Measurements from ENCODE around the gene RFWD3.

RFWD3 gene

GRCh38 chr16:74651841-74652240, 14.8 kb downstream of the RFWD3 start:
- H4K5ac ChIP-seq (ENCODE audit: low read length): no peak overlapping the region
- WGBS (ENCODE audit: extremely low coverage, insufficient coverage, low lambda C conversion rate): no CpG with 5 or more reads among the region's 2 CpGs
- no peak overlapping the region for H3K27ac ChIP-seq (ENCODE audit: low read depth, low read length)
- peaks cover 30% of the 10 kb centered on the region for H3K79me2 ChIP-seq (ENCODE audit: control insufficient read depth, insufficient read depth, low read length)
- no peak overlapping the region for H3K23ac ChIP-seq (ENCODE audit: low read length)
- no peak overlapping the region for H3K18ac ChIP-seq (ENCODE audit: low read length)
- H2BK5ac ChIP-seq (ENCODE audit: low read length): no peak overlapping the region
- H3K79me1 ChIP-seq (ENCODE audit: low read length): peaks cover 10% of the 10 kb centered on the region
- H3K4me3 ChIP-seq (ENCODE audit: low read length): no peak overlapping the region
- no peaks in the 10 kb centered on the region for H3K4me1 ChIP-seq (ENCODE audit: control insufficient read depth, low read depth, low read length)
- H4K8ac ChIP-seq (ENCODE audit: low read depth, low read length): no peak overlapping the region
- no peak overlapping the region for H3K9ac ChIP-seq (ENCODE audit: low read length)
- DNase-seq: no peak
- peaks cover 6% of the 10 kb centered on the region for H3K36me3 ChIP-seq (ENCODE audit: control insufficient read depth, insufficient read depth, low read length)
- no peaks in the 10 kb centered on the region for H3K27me3 ChIP-seq (ENCODE audit: insufficient read depth, low read length, poor library complexity)
- no peak overlapping the region for H3K4me2 ChIP-seq (ENCODE audit: low read length)
- no peak overlapping the region for H2BK15ac ChIP-seq (replicated peaks; ENCODE audit: low read depth)
- no peak overlapping the region for H3K56ac ChIP-seq (ENCODE audit: low read length)
- H3K4ac ChIP-seq (ENCODE audit: low read depth, low read length): no peak overlapping the region
- no peak overlapping the region for H2BK120ac ChIP-seq (ENCODE audit: low read depth, low read length)
- H2AK5ac ChIP-seq (ENCODE audit: low read length): no peak overlapping the region

GRCh38 chr16:74650966-74651567, 15.6 kb downstream of the RFWD3 start:
- H3K56ac ChIP-seq (ENCODE audit: low read length): no peak overlapping the region
- no peak overlapping the region for H2BK5ac ChIP-seq (ENCODE audit: low read length)
- no peak overlapping the region for H2AK5ac ChIP-seq (ENCODE audit: low read length)
- DNase-seq: no peak
- H4K5ac ChIP-seq (ENCODE audit: low read length): no peak overlapping the region
- no peak overlapping the region for H3K18ac ChIP-seq (ENCODE audit: low read length)
- peaks cover 6% of the 10 kb centered on the region for H3K36me3 ChIP-seq (ENCODE audit: control insufficient read depth, insufficient read depth, low read length)
- no peak overlapping the region for H2BK15ac ChIP-seq (replicated peaks; ENCODE audit: low read depth)
- H3K9ac ChIP-seq (ENCODE audit: low read length): no peak overlapping the region
- no peak overlapping the region for H3K4me3 ChIP-seq (ENCODE audit: low read length)
- H3K4ac ChIP-seq (ENCODE audit: low read depth, low read length): no peak overlapping the region
- peaks cover 8% of the 10 kb centered on the region for H3K79me1 ChIP-seq (ENCODE audit: low read length)
- no peaks in the 10 kb centered on the region for H3K4me1 ChIP-seq (ENCODE audit: control insufficient read depth, low read depth, low read length)
- no peak overlapping the region for H3K23ac ChIP-seq (ENCODE audit: low read length)
- peaks cover 24% of the 10 kb centered on the region for H3K79me2 ChIP-seq (ENCODE audit: control insufficient read depth, insufficient read depth, low read length)
- no peaks in the 10 kb centered on the region for H3K27me3 ChIP-seq (ENCODE audit: insufficient read depth, low read length, poor library complexity)
- 100% methylated on average over 1 of the region's 6 CpGs for WGBS (ENCODE audit: extremely low coverage, insufficient coverage, low lambda C conversion rate)
- H3K27ac ChIP-seq (ENCODE audit: low read depth, low read length): no peak overlapping the region
- no peak overlapping the region for H4K8ac ChIP-seq (ENCODE audit: low read depth, low read length)
- no peak overlapping the region for H2BK120ac ChIP-seq (ENCODE audit: low read depth, low read length)
- H3K4me2 ChIP-seq (ENCODE audit: low read length): no peak overlapping the region

GRCh38 chr16:74649839-74650504, 16.7 kb downstream of the RFWD3 start:
- Histone ChIP-seq H3K4me2 (ENCODE audit: low read length) (no peak overlapping the region), H3K56ac (ENCODE audit: low read length) (no peak overlapping the region), H3K4ac (ENCODE audit: low read depth, low read length) (no peak overlapping the region), H4K5ac (ENCODE audit: low read length) (no peak overlapping the region), H3K4me3 (ENCODE audit: low read length) (no peak overlapping the region), H2AK5ac (ENCODE audit: low read length) (no peak overlapping the region), H3K27me3 (ENCODE audit: insufficient read depth, low read length, poor library complexity) (no peaks in the 10 kb centered on the region), H3K18ac (ENCODE audit: low read length) (no peak overlapping the region), H3K36me3 (ENCODE audit: control insufficient read depth, insufficient read depth, low read length) (peaks cover 8% of the 10 kb centered on the region), H3K4me1 (ENCODE audit: control insufficient read depth, low read depth, low read length) (no peaks in the 10 kb centered on the region), H3K27ac (ENCODE audit: low read depth, low read length) (no peak overlapping the region), H3K23ac (ENCODE audit: low read length) (no peak overlapping the region), H2BK15ac (replicated peaks; ENCODE audit: low read depth) (no peak overlapping the region), H4K8ac (ENCODE audit: low read depth, low read length) (no peak overlapping the region), H3K79me2 (ENCODE audit: control insufficient read depth, insufficient read depth, low read length) (peaks cover 20% of the 10 kb centered on the region), H2BK5ac (ENCODE audit: low read length) (no peak overlapping the region), H2BK120ac (ENCODE audit: low read depth, low read length) (no peak overlapping the region), H3K79me1 (ENCODE audit: low read length) (peaks cover 8% of the 10 kb centered on the region), H3K9ac (ENCODE audit: low read length) (no peak overlapping the region)
- DNase-seq: no peak
- no CpG with 5 or more reads among the region's 1 CpG for WGBS (ENCODE audit: extremely low coverage, insufficient coverage, low lambda C conversion rate)

- Histone ChIP-seq H3K79me2 (ENCODE audit: control insufficient read depth, insufficient read depth, low read length) (no peaks in the 10 kb centered on the region), H3K36me3 (ENCODE audit: control insufficient read depth, insufficient read depth, low read length) (peaks cover 18% of the 10 kb centered on the region), H3K79me1 (ENCODE audit: low read length) (peaks cover 6% of the 10 kb centered on the region), H3K18ac (ENCODE audit: low read length) (no peak overlapping the region), H3K4me3 (ENCODE audit: low read length) (no peak overlapping the region), H3K4ac (ENCODE audit: low read depth, low read length) (no peak overlapping the region), H2BK15ac (replicated peaks; ENCODE audit: low read depth) (no peak overlapping the region), H4K8ac (ENCODE audit: low read depth, low read length) (no peak overlapping the region), H3K4me1 (ENCODE audit: control insufficient read depth, low read depth, low read length) (no peaks in the 10 kb centered on the region), H2BK5ac (ENCODE audit: low read length) (no peak overlapping the region), H3K4me2 (ENCODE audit: low read length) (no peak overlapping the region), H4K5ac (ENCODE audit: low read length) (no peak overlapping the region), H3K56ac (ENCODE audit: low read length) (no peak overlapping the region), H2BK120ac (ENCODE audit: low read depth, low read length) (no peak overlapping the region), H3K23ac (ENCODE audit: low read length) (no peak overlapping the region), H3K27ac (ENCODE audit: low read depth, low read length) (no peak overlapping the region), H3K9ac (ENCODE audit: low read length) (no peak overlapping the region), H2AK5ac (ENCODE audit: low read length) (no peak overlapping the region), H3K27me3 (ENCODE audit: insufficient read depth, low read length, poor library complexity) (no peaks in the 10 kb centered on the region)
- WGBS (ENCODE audit: extremely low coverage, insufficient coverage, low lambda C conversion rate): no CpG with 5 or more reads among the region's 8 CpGs
- DNase-seq: no peak
Observed at GRCh38 chr16:74641969-74642368, 24.7 kb downstream of the RFWD3 start.

- Histone ChIP-seq H4K5ac (ENCODE audit: low read length) (no peak overlapping the region), H3K27me3 (ENCODE audit: insufficient read depth, low read length, poor library complexity) (no peaks in the 10 kb centered on the region), H3K23ac (ENCODE audit: low read length) (no peak overlapping the region), H3K4me2 (ENCODE audit: low read length) (no peak overlapping the region), H2BK120ac (ENCODE audit: low read depth, low read length) (no peak overlapping the region), H2AK5ac (ENCODE audit: low read length) (no peak overlapping the region), H3K27ac (ENCODE audit: low read depth, low read length) (no peak overlapping the region), H3K18ac (ENCODE audit: low read length) (no peak overlapping the region), H4K8ac (ENCODE audit: low read depth, low read length) (no peak overlapping the region), H3K4ac (ENCODE audit: low read depth, low read length) (no peak overlapping the region), H3K79me1 (ENCODE audit: low read length) (peaks cover 2% of the 10 kb centered on the region), H3K9ac (ENCODE audit: low read length) (no peak overlapping the region), H3K4me1 (ENCODE audit: control insufficient read depth, low read depth, low read length) (no peaks in the 10 kb centered on the region), H3K4me3 (ENCODE audit: low read length) (no peak overlapping the region), H2BK5ac (ENCODE audit: low read length) (no peak overlapping the region), H3K56ac (ENCODE audit: low read length) (no peak overlapping the region), H2BK15ac (replicated peaks; ENCODE audit: low read depth) (no peak overlapping the region), H3K79me2 (ENCODE audit: control insufficient read depth, insufficient read depth, low read length) (no peaks in the 10 kb centered on the region), H3K36me3 (ENCODE audit: control insufficient read depth, insufficient read depth, low read length) (peaks cover 12% of the 10 kb centered on the region)
- no peak for DNase-seq
- no CpG with 5 or more reads among the region's 7 CpGs for WGBS (ENCODE audit: extremely low coverage, insufficient coverage, low lambda C conversion rate)
Observed at GRCh38 chr16:74637742-74638453, 28.8 kb downstream of the RFWD3 start.

Measured in mesendoderm (in vitro differentiated cells).